IPS DF 6.9 (cell line): ENCODE results near the gene TSPAN7.

Experiments used
- DNase-seq: peaks from one replicate; pipeline ENCODE4 v3.0.0-alpha.2; 2013; ENCODE audit warnings: low read depth, low spot score
- H3K27ac ChIP-seq: one replicate; pipeline ENCODE4 v1.5.1; 2013; ENCODE audit warnings: low read length, control low read depth
- H3K27me3 ChIP-seq: 2 replicates; pipeline ENCODE4 v1.6.1; 2013; ENCODE audit warnings: mild to moderate bottlenecking, low read length; ENCODE audit not compliant: control insufficient read depth, insufficient read depth
- H3K36me3 ChIP-seq: 2 replicates; pipeline ENCODE4 v1.6.1; 2013; ENCODE audit warnings: low read length; ENCODE audit not compliant: control insufficient read depth, insufficient read depth
- H3K4me1 ChIP-seq: 2 replicates; pipeline ENCODE4 v1.6.1; 2013; ENCODE audit warnings: low read length; ENCODE audit not compliant: control insufficient read depth, insufficient read depth
- H3K4me3 ChIP-seq: 2 replicates; pipeline ENCODE4 v1.5.1; 2013; ENCODE audit warnings: mild to moderate bottlenecking, low read length
- H3K9me3 ChIP-seq: 2 replicates; pipeline ENCODE4 v1.6.1; 2013; ENCODE audit warnings: low read length, inconsistent platforms; ENCODE audit not compliant: control insufficient read depth, insufficient read depth
- WGBS: extraction: QIAGEN DNeasy Blood & Tissue Kit; methylation state at CpG from one replicate; pipeline ENCODE4 v1.1.7; 2013; ENCODE audit warnings: mixed read lengths, missing lambda C conversion rate; ENCODE audit not compliant: insufficient read length, insufficient coverage; 5-methylcytosine and 5-hydroxymethylcytosine counted together

Gene TSPAN7

GRCh38 chrX:38558686-38559085 lies 2.7 kb upstream of the TSPAN7 start:
- Histone ChIP-seq H3K9me3 (no peaks in the 10 kb centered on the region), H3K4me3 (no peak overlapping the region), H3K27me3 (no peaks in the 10 kb centered on the region), H3K4me1 (peaks cover 1% of the 10 kb centered on the region; the same call in 1 of the 2 replicates), H3K27ac (no peak overlapping the region), H3K36me3 (no peaks in the 10 kb centered on the region)
- no peak for DNase-seq
- no CpG with 5 or more reads among the region's 2 CpGs for WGBS

- Histone ChIP-seq H3K27me3 (no peaks in the 10 kb centered on the region), H3K9me3 (no peaks in the 10 kb centered on the region), H3K4me1 (peaks cover 1% of the 10 kb centered on the region; the same call in 1 of the 2 replicates), H3K36me3 (no peaks in the 10 kb centered on the region), H3K4me3 (peak overlapping the region; percentile 42; the same call in 1 of the 2 replicates), H3K27ac (no peak overlapping the region)
- DNase-seq, result no peak
- WGBS, result no CpG with 5 or more reads among the region's 9 CpGs
Observed at GRCh38 chrX:38560776-38561125, 591 bp upstream of the TSPAN7 start.

DNA sequence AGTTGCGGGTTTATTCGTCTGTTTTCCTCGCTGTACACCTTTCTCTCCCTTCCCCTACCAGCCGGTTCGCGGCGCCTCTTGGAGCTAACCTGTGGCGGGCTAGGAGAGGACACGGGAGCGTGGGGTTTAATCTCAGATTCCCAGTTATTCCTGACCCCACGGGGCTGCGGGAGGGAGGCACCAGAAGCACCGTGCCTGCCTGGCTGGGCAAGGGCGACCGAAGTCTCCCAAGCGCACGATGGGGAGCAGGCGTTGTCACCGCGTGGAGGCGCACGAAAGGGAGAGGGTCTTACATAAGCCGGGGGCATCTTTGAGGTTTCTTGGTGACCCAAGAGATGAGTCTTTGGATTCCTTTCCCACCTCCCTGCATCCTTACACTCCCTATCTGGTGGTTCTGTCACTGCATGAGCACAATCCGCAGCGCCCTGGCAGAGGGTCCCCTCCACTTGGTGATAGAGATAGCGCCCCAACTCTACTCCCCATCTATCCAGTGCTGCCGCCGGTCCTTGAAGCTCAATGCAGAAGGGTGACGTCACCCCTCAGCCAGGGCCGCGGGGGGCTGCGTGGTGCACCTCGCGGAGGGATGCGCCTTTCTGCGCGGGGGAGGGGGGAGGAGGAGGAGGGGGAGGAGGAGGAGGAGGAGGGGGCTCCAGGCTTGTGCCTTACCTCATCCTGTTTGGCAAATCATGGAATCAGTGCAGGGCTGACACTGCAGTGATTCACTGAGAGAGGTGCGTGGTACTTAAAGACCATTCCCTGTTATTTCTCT lies 793 bp downstream of the TSPAN7 start:
- Histone ChIP-seq H3K36me3 (no peaks in the 10 kb centered on the region), H3K27ac (no peak overlapping the region), H3K4me1 (peaks cover 1% of the 10 kb centered on the region; the same call in 1 of the 2 replicates), H3K4me3 (peak overlapping the region; percentile 32; the same call in 1 of the 2 replicates), H3K27me3 (no peaks in the 10 kb centered on the region), H3K9me3 (no peaks in the 10 kb centered on the region)
- DNase-seq, result no peak
- no CpG with 5 or more reads among the region's 38 CpGs for WGBS

GRCh38 chrX:38563030-38563429 lies 1.7 kb downstream of the TSPAN7 start:
- no peak overlapping the region for H3K27ac ChIP-seq
- WGBS, result no CpG with 5 or more reads among the region's 5 CpGs
- H3K4me3 ChIP-seq, result no peak overlapping the region
- peaks cover 1% of the 10 kb centered on the region; the same call in 1 of the 2 replicates for H3K4me1 ChIP-seq
- no peaks in the 10 kb centered on the region for H3K27me3 ChIP-seq
- no peak for DNase-seq
- no peaks in the 10 kb centered on the region for H3K36me3 ChIP-seq
- no peaks in the 10 kb centered on the region for H3K9me3 ChIP-seq

DNA sequence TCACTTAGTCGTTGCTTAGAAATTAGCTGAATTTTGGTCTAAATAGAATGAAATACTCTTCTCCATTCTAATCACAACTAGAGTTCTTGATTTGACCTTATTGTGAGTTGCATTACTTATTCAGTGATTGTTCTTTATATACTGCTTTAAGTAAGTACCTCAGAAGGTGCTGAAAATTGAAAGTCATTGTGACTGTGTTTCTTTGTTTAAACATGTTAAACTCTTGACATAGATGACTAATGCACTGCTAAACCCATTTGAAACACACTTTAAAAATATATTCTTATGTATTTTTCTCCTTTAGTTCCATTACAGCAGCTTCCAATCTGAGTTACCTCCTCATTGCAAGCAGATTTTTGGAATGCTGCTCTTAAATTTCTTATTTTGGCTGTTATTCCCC lies 9.1 kb downstream of the TSPAN7 start:
- no CpG with 5 or more reads among the region's 1 CpG for WGBS
- no peaks in the 10 kb centered on the region for H3K27me3 ChIP-seq
- no peaks in the 10 kb centered on the region for H3K36me3 ChIP-seq
- H3K4me3 ChIP-seq, result no peak overlapping the region
- no peak overlapping the region for H3K27ac ChIP-seq
- no peak for DNase-seq
- no peaks in the 10 kb centered on the region for H3K4me1 ChIP-seq
- no peaks in the 10 kb centered on the region for H3K9me3 ChIP-seq

- DNase-seq, result no peak
- no peak overlapping the region for H3K27ac ChIP-seq
- H3K27me3 ChIP-seq, result no peaks in the 10 kb centered on the region
- no peaks in the 10 kb centered on the region for H3K36me3 ChIP-seq
- H3K9me3 ChIP-seq, result no peaks in the 10 kb centered on the region
- no peak overlapping the region for H3K4me3 ChIP-seq
- no peaks in the 10 kb centered on the region for H3K4me1 ChIP-seq
Observed at GRCh38 chrX:38571058-38571457, 9.7 kb downstream of the TSPAN7 start.

GRCh38 chrX:38574858-38575257 lies 13.5 kb downstream of the TSPAN7 start:
- H3K9me3 ChIP-seq, result no peaks in the 10 kb centered on the region
- no peak overlapping the region for H3K27ac ChIP-seq
- H3K4me3 ChIP-seq, result no peak overlapping the region
- no peaks in the 10 kb centered on the region for H3K27me3 ChIP-seq
- H3K36me3 ChIP-seq, result no peaks in the 10 kb centered on the region
- WGBS, result no CpG with 5 or more reads among the region's 2 CpGs
- DNase-seq, result no peak
- no peaks in the 10 kb centered on the region for H3K4me1 ChIP-seq

DNA sequence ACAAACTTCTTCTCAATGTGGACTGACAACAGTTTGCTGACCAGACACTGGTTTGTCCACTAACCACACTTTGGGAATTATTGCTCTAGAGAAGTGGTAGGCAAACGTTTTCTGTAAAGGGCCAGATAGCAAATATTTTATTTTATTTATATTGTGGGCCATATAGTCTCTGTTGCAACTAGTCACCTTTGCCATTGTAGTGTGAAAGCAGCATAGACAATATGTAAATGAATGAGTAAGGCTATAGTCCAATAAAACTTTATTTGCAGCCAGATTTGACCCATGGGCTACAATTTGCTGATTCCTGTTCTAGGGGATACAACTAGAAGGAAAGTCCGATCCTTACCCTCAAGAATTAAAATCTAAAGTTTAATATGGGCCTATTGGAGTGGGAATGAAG lies 14.5 kb downstream of the TSPAN7 start:
- no peaks in the 10 kb centered on the region for H3K36me3 ChIP-seq
- H3K4me1 ChIP-seq, result no peaks in the 10 kb centered on the region
- DNase-seq, result no peak
- H3K27me3 ChIP-seq, result no peaks in the 10 kb centered on the region
- H3K9me3 ChIP-seq, result no peaks in the 10 kb centered on the region
- no CpG with 5 or more reads among the region's 2 CpGs for WGBS
- H3K4me3 ChIP-seq, result no peak overlapping the region
- no peak overlapping the region for H3K27ac ChIP-seq

- no peaks in the 10 kb centered on the region for H3K27me3 ChIP-seq
- no peak overlapping the region for H3K4me3 ChIP-seq
- no CpG with 5 or more reads among the region's 3 CpGs for WGBS
- no peaks in the 10 kb centered on the region for H3K4me1 ChIP-seq
- H3K36me3 ChIP-seq, result no peaks in the 10 kb centered on the region
- DNase-seq, result no peak
- H3K27ac ChIP-seq, result no peak overlapping the region
- no peaks in the 10 kb centered on the region for H3K9me3 ChIP-seq
Observed at GRCh38 chrX:38577738-38578137, 16.4 kb downstream of the TSPAN7 start.

DNA sequence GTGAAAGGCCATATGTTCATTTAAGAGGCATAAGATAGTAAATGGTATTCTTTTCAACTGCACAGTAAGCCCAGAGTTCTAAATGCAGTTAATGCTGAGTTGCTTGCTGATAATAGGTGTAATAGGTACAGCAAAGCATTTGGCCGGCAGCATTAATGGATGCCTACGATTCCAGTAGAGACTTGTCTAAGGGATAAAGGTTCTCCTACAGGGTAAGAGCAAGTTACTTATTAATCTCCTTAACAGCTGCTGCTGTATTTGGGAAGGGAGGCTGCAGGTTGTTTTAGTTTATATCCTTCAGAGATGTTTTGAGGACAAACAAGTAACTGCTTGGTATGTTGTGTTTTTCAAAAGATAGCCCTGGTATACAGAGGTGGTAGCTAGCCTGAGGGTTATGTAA lies 16.8 kb downstream of the TSPAN7 start:
- DNase-seq, result no peak
- Histone ChIP-seq H3K4me1 (no peaks in the 10 kb centered on the region), H3K27me3 (no peaks in the 10 kb centered on the region), H3K36me3 (no peaks in the 10 kb centered on the region), H3K9me3 (no peaks in the 10 kb centered on the region), H3K4me3 (no peak overlapping the region), H3K27ac (no peak overlapping the region)
- WGBS, result no CpG with 5 or more reads among the region's 2 CpGs

DNA sequence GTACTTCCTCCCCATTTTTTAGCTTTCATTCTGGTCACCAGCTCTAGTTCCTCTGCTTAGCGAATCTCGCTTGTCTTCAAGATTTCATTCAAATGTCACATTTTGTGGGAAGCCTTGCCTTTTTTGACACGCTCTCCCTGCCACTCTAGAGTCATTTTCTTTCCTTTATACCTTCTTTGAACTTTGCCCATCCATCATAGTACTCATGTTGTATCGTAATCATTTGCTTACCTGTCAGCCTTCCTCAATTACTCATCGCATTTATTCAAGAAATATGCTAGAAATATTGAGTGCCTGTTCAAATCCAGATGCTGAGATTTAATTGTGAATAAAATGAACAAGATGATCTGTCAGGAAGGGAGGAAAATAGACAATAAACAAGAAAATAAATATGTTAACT lies 21.8 kb downstream of the TSPAN7 start:
- no peak overlapping the region for H3K27ac ChIP-seq
- H3K9me3 ChIP-seq, result no peaks in the 10 kb centered on the region
- no peak overlapping the region for H3K4me3 ChIP-seq
- WGBS, result no CpG with 5 or more reads among the region's 5 CpGs
- H3K36me3 ChIP-seq, result no peaks in the 10 kb centered on the region
- no peaks in the 10 kb centered on the region for H3K27me3 ChIP-seq
- DNase-seq, result no peak
- H3K4me1 ChIP-seq, result no peaks in the 10 kb centered on the region
